H9 (cell line): ENCODE data around the gene PGLYRP3. TPM values are rescaled to one million over a fixed set of nuclear protein-coding genes. Genes with fewer than 3 reads are reported as not detected.

Experiments
- DNase-seq: peaks from one replicate; pipeline ENCODE4 v3.0.0-alpha.2; 2017
- H2AFZ ChIP-seq: one replicate; pipeline ENCODE4 v1.6.1; 2013; ENCODE audit warnings: mild to moderate bottlenecking, low read length, control low read depth, moderate library complexity
- H2AK5ac ChIP-seq: 2 replicates; pipeline ENCODE4 v1.6.1; 2013; ENCODE audit warnings: low read length, control low read depth, mixed read lengths; ENCODE audit not compliant: insufficient read length
- H2BK120ac ChIP-seq: one replicate; pipeline ENCODE4 v1.6.1; 2013; ENCODE audit warnings: low read depth, mild to moderate bottlenecking, low read length, control low read depth, inconsistent platforms; ENCODE audit not compliant: poor library complexity, severe bottlenecking
- H2BK12ac ChIP-seq: 2 replicates; pipeline ENCODE4 v1.6.1; 2013; ENCODE audit warnings: low read length, control low read depth, mixed read lengths, low read depth; ENCODE audit not compliant: insufficient read length
- H2BK15ac ChIP-seq: 2 replicates; pipeline ENCODE4 v1.6.1; 2013; ENCODE audit warnings: low read depth, low read length, control low read depth
- H2BK20ac ChIP-seq: one replicate; pipeline ENCODE4 v1.6.1; 2013; ENCODE audit warnings: low read depth, mild to moderate bottlenecking, low read length, control low read depth, inconsistent platforms; ENCODE audit not compliant: poor library complexity, severe bottlenecking
- H2BK5ac ChIP-seq: 2 replicates; pipeline ENCODE4 v1.6.1; 2013; ENCODE audit warnings: low read length, control low read depth, mixed read lengths; ENCODE audit not compliant: insufficient read length
- H3K14ac ChIP-seq: 2 replicates; pipeline ENCODE4 v1.6.1; 2013; ENCODE audit warnings: low read length, control low read depth; ENCODE audit not compliant: insufficient read depth
- H3K18ac ChIP-seq: 2 replicates; pipeline ENCODE4 v1.6.1; 2013; ENCODE audit warnings: low read depth, mild to moderate bottlenecking, mixed read lengths, low read length, control low read depth; ENCODE audit not compliant: insufficient read length
- H3K23ac ChIP-seq: 2 replicates; pipeline ENCODE4 v1.6.1; 2013; ENCODE audit warnings: low read length, control low read depth, mixed read lengths, low read depth; ENCODE audit not compliant: insufficient read length
- H3K23me2 ChIP-seq: 2 replicates; pipeline ENCODE4 v1.6.1; 2013; ENCODE audit warnings: low read depth, mild to moderate bottlenecking, mixed read lengths, low read length, control low read depth; ENCODE audit not compliant: insufficient read length, poor library complexity, severe bottlenecking
- H3K27ac ChIP-seq: 2 replicates; pipeline ENCODE4 v1.5.1; 2013; ENCODE audit warnings: low read length, control low read depth, mixed read lengths, low read depth; ENCODE audit not compliant: insufficient read length
- H3K27me3 ChIP-seq: 2 replicates; pipeline ENCODE4 v1.6.1; 2013; ENCODE audit warnings: low read length, control low read depth, inconsistent platforms; ENCODE audit not compliant: insufficient read depth
- H3K4ac ChIP-seq: 2 replicates; pipeline ENCODE4 v1.6.1; 2013; ENCODE audit warnings: low read depth, mild to moderate bottlenecking, control low read depth, inconsistent platforms, low read length, moderate library complexity
- H3K4me1 ChIP-seq: 2 replicates; pipeline ENCODE4 v1.6.1; 2013; ENCODE audit warnings: low read length, control low read depth, inconsistent platforms; ENCODE audit not compliant: insufficient read depth
- H3K4me2 ChIP-seq: 2 replicates; pipeline ENCODE4 v1.6.1; 2013; ENCODE audit warnings: low read length, control low read depth, mixed read lengths; ENCODE audit not compliant: insufficient read length, insufficient read depth
- H3K56ac ChIP-seq: 2 replicates; pipeline ENCODE4 v1.6.1; 2013; ENCODE audit warnings: low read depth, mild to moderate bottlenecking, mixed read lengths, low read length, control low read depth; ENCODE audit not compliant: insufficient read length
- H3K79me1 ChIP-seq: 2 replicates; pipeline ENCODE4 v1.6.1; 2013; ENCODE audit warnings: low read depth, mild to moderate bottlenecking, moderate library complexity, low read length, control low read depth, inconsistent platforms; ENCODE audit not compliant: insufficient read depth, poor library complexity, severe bottlenecking
- H3K79me2 ChIP-seq: 2 replicates; pipeline ENCODE4 v1.6.1; 2013; ENCODE audit warnings: low read length, control low read depth, inconsistent platforms; ENCODE audit not compliant: insufficient read depth
- H3K9ac ChIP-seq: 2 replicates; pipeline ENCODE4 v1.6.1; 2013; ENCODE audit warnings: low read length, control low read depth, mixed read lengths; ENCODE audit not compliant: insufficient read length; ENCODE audit errors: extremely low read depth
- H3K9me3 ChIP-seq: one replicate; pipeline ENCODE4 v1.6.1; 2013; ENCODE audit warnings: low read depth, low read length, inconsistent platforms; ENCODE audit not compliant: control insufficient read depth
- H3T11ph ChIP-seq: one replicate; pipeline ENCODE4 v1.6.1; 2013; ENCODE audit warnings: mild to moderate bottlenecking, low read length, control low read depth, inconsistent platforms
- H4K20me1 ChIP-seq: one replicate; pipeline ENCODE4 v1.6.1; 2013; ENCODE audit not compliant: control insufficient read depth, insufficient read length, insufficient read depth
- H4K5ac ChIP-seq: 2 replicates; pipeline ENCODE4 v1.6.1; 2013; ENCODE audit warnings: low read depth, mild to moderate bottlenecking, mixed read lengths, low read length, control low read depth; ENCODE audit not compliant: insufficient read length
- H4K8ac ChIP-seq: replicated peaks from 2 replicates; pipeline ENCODE4 v1.6.1; 2013; ENCODE audit warnings: low read length, control low read depth, mixed read lengths, low read depth; ENCODE audit not compliant: insufficient read length
- H4K91ac ChIP-seq: 2 replicates; pipeline ENCODE4 v1.6.1; 2013; ENCODE audit warnings: low read depth, mild to moderate bottlenecking, moderate library complexity, mixed read lengths, low read length, control low read depth; ENCODE audit not compliant: insufficient read length
- H3K27ac Mint-ChIP-seq, 3 experiments: 2 replicates in 2 of 3; 3 replicates in 1 of 3; pipeline ENCODE4 v1.8.0; 2020 to 2021; ENCODE audit warnings: mixed read lengths in 3 of 3, mild to moderate bottlenecking in 1 of 3, moderate library complexity in 1 of 3
- H3K27me3 Mint-ChIP-seq: 2 replicates; pipeline ENCODE4 v1.8.0; 2021; ENCODE audit warnings: low read depth, mild to moderate bottlenecking, moderate library complexity, mixed read lengths
- H3K36me3 Mint-ChIP-seq, 3 experiments: 2 replicates in 2 of 3; 3 replicates in 1 of 3; pipeline ENCODE4 v1.8.0; 2020 to 2021; ENCODE audit warnings: low read depth in 3 of 3, mixed read lengths in 3 of 3; ENCODE audit not compliant: insufficient read depth in 1 of 3
- H3K4me1 Mint-ChIP-seq, 2 experiments: 2 replicates each; pipeline ENCODE4 v1.8.0; 2020; ENCODE audit warnings: mixed read lengths in 2 of 2
- H3K4me3 Mint-ChIP-seq, 2 experiments: 2 replicates in 1 of 2; 3 replicates in 1 of 2; pipeline ENCODE4 v1.8.0; 2020 to 2021; ENCODE audit warnings: mild to moderate bottlenecking in 2 of 2, mixed read lengths in 2 of 2, moderate library complexity in 1 of 2
- H3K9me3 Mint-ChIP-seq, 2 experiments: 2 replicates in 1 of 2; 3 replicates in 1 of 2; pipeline ENCODE4 v1.8.0; 2020; ENCODE audit warnings: mild to moderate bottlenecking in 2 of 2, mixed read lengths in 2 of 2, moderate library complexity in 1 of 2
- WGBS: extraction: QIAGEN DNeasy Blood & Tissue Kit; methylation state at CpG from one replicate; pipeline ENCODE4 v1.1.7; 2013; ENCODE audit warnings: missing lambda C conversion rate, low lambda C conversion rate, mixed read lengths; ENCODE audit not compliant: insufficient read length; ENCODE audit errors: extremely low coverage; 5-methylcytosine and 5-hydroxymethylcytosine counted together
- total RNA-seq: library from RNA; stranded (reverse); gene quantifications from 2 replicates; pipeline ENCODE4 v1.2.1, GENCODE V29; 2021
- TF ChIP-seq, protein P1 (sequence below): fragments of 200-600 bp; sonication (generic); conservative IDR thresholded peaks from 3 replicates; pipeline ENCODE4 v1.8.0; 2021; ENCODE audit warnings: antibody characterized with exemption, mild to moderate bottlenecking

PGLYRP3 gene
- total RNA-seq, 1 experiment from 2014 or later = not detected

DNA sequence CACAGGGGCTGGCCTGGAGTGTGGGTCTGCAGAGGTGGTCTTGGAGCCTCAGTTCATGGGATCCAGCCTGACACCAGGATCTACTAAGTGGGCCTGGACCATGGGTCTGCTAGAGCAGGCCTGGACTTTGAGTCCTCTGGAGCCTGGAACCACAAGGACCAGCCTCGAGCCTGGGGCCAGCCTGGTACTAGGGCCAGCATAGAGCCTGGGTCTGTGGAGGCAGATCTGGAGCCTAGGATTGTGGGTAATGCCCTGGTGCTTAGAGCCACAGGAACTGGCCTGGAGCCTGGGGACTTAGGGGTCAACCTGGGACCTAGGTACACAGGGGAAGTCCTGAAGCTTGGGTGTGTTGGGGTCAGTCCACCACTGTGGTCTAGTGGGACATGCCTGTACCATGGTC is 40.6 kb downstream of the PGLYRP3 start:
- whole genome bisulfite sequencing = no CpG with 5 or more reads among the region's 1 CpG
- no peak overlapping the region for H4K8ac ChIP-seq
- no peak overlapping the region for H4K91ac ChIP-seq
- Mint-ChIP-seq H3K27ac (no peak overlapping the region), H3K27me3 (peaks cover 4% of the 10 kb centered on the region), H3K36me3 (no peaks in the 10 kb centered on the region), H3K4me3 (no peak overlapping the region), H3K4me1 (peaks cover 11 to 12% of the 10 kb centered on the region in 2 experiments), H3K9me3 (no peaks in the 10 kb centered on the region)
- H3K79me2 ChIP-seq = no peaks in the 10 kb centered on the region
- H3K23ac ChIP-seq = no peak overlapping the region
- no peak overlapping the region for H2AK5ac ChIP-seq
- no peak overlapping the region for H2BK120ac ChIP-seq
- no peak overlapping the region for H3K27ac ChIP-seq
- no peak overlapping the region for H2AFZ ChIP-seq
- H2BK20ac ChIP-seq = no peak overlapping the region
- no peaks in the 10 kb centered on the region for H3K23me2 ChIP-seq
- H3K27me3 ChIP-seq = no peaks in the 10 kb centered on the region
- no peaks in the 10 kb centered on the region for H4K20me1 ChIP-seq
- H4K5ac ChIP-seq = no peak overlapping the region
- H3K4me1 ChIP-seq = no peaks in the 10 kb centered on the region
- DNase-seq = no peak
- H2BK5ac ChIP-seq = no peak overlapping the region
- H2BK15ac ChIP-seq = no peak overlapping the region
- H3K79me1 ChIP-seq = no peaks in the 10 kb centered on the region
- H3K4ac ChIP-seq = no peak overlapping the region
- H3K9me3 ChIP-seq = no peaks in the 10 kb centered on the region
- no peak overlapping the region for H2BK12ac ChIP-seq
- no peak overlapping the region; the same call in 1 of the 2 replicates for H3K14ac ChIP-seq
- H3T11ph ChIP-seq = no peak overlapping the region
- no peak overlapping the region for H3K18ac ChIP-seq
- H3K56ac ChIP-seq = no peak overlapping the region
- TF ChIP-seq, protein P1, sequence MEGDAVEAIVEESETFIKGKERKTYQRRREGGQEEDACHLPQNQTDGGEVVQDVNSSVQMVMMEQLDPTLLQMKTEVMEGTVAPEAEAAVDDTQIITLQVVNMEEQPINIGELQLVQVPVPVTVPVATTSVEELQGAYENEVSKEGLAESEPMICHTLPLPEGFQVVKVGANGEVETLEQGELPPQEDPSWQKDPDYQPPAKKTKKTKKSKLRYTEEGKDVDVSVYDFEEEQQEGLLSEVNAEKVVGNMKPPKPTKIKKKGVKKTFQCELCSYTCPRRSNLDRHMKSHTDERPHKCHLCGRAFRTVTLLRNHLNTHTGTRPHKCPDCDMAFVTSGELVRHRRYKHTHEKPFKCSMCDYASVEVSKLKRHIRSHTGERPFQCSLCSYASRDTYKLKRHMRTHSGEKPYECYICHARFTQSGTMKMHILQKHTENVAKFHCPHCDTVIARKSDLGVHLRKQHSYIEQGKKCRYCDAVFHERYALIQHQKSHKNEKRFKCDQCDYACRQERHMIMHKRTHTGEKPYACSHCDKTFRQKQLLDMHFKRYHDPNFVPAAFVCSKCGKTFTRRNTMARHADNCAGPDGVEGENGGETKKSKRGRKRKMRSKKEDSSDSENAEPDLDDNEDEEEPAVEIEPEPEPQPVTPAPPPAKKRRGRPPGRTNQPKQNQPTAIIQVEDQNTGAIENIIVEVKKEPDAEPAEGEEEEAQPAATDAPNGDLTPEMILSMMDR = no peak
- no peak overlapping the region for H3K4me2 ChIP-seq
- H3K9ac ChIP-seq = no peak overlapping the region
